Cardiac muscle cell (in vitro differentiated cells and primary cell): Measurements from ENCODE around the gene TDRD1. TPM values are rescaled to one million over a fixed set of nuclear protein-coding genes. Genes with fewer than 3 reads are reported as not detected.

Experiments
- DNase-seq, 2 donors: peaks; one replicate each; pipeline versions ENCODE4 v3.0.0 to v3.0.0-alpha.2; 2010 to 2017; ENCODE audit warnings: low read depth in 1 of 2, low spot score in 1 of 2
- H3K27ac ChIP-seq: fragments of 200-600 bp; sonication (generic); 2 replicates; pipeline ENCODE4 v1.5.1; 2016
- H3K27me3 ChIP-seq: fragments of 200-600 bp; sonication (generic); 2 replicates; pipeline ENCODE4 v1.6.0; 2016; ENCODE audit warnings: control low read depth
- H3K36me3 ChIP-seq: fragments of 200-600 bp; sonication (generic); 2 replicates; pipeline ENCODE4 v1.5.1; 2016; ENCODE audit warnings: control low read depth
- H3K4me1 ChIP-seq: fragments of 200-600 bp; sonication (generic); 2 replicates; pipeline ENCODE4 v1.8.1; 2017; ENCODE audit warnings: low read depth, mild to moderate bottlenecking, mixed run types
- H3K4me3 ChIP-seq: fragments of 200-600 bp; sonication (generic); 2 replicates; pipeline ENCODE4 v1.5.1; 2016; ENCODE audit warnings: mild to moderate bottlenecking
- H3K9me3 ChIP-seq: fragments of 200-600 bp; sonication (generic); 2 replicates; pipeline ENCODE4 v1.5.1; 2017; ENCODE audit warnings: low read depth, mild to moderate bottlenecking, control low read depth
- CTCF ChIP-seq: IDR thresholded peaks from 2 replicates; pipeline ENCODE4 v1.5.1; 2012; ENCODE audit warnings: low read depth, mild to moderate bottlenecking, low read length
- polyA plus RNA-seq: library from polyadenylated mRNA; unstranded; fragments of >200 nt; fragmentation: Nextera tagmentation; extraction: Ambion mirVana; gene quantifications from 2 replicates; pipeline ENCODE4 v1.2.1, GENCODE V29; 2016
- total RNA-seq: library from RNA; depleted of rRNA; stranded (reverse); fragments of >200 nt; gene quantifications from 2 replicates; pipeline ENCODE4 v1.2.3, GENCODE V29; 2016

The TDRD1 gene
- total and polyA plus RNA-seq, 2 experiments from 2014 or later = not detected

- TF ChIP-seq CTCF = no peak
- H3K27me3 ChIP-seq = no peaks in the 10 kb centered on the region
Observed at GRCh38 chr10:114278884-114279191, 99.7 kb downstream of the TDRD1 start.

GRCh38 chr10:114279289-114279688 is 100.1 kb downstream of the TDRD1 start:
- H3K9me3 ChIP-seq = no peaks in the 10 kb centered on the region
- H3K36me3 ChIP-seq = no peaks in the 10 kb centered on the region
- no peaks in the 10 kb centered on the region for H3K27me3 ChIP-seq
- no peak overlapping the region for H3K4me3 ChIP-seq
- no peak for TF ChIP-seq CTCF
- no peak for DNase-seq
- H3K27ac ChIP-seq = no peak overlapping the region
- no peaks in the 10 kb centered on the region for H3K4me1 ChIP-seq

More at GRCh38 chr10:114278884-114279191, 99.7 kb downstream of the TDRD1 start:
- H3K4me3 ChIP-seq = no peak overlapping the region
- no peaks in the 10 kb centered on the region for H3K36me3 ChIP-seq
- H3K9me3 ChIP-seq = no peaks in the 10 kb centered on the region
- H3K27ac ChIP-seq = no peak overlapping the region
- no peaks in the 10 kb centered on the region for H3K4me1 ChIP-seq
- DNase-seq = no peak

- Histone ChIP-seq H3K36me3 (no peaks in the 10 kb centered on the region), H3K9me3 (no peaks in the 10 kb centered on the region), H3K27me3 (no peaks in the 10 kb centered on the region), H3K27ac (no peak overlapping the region), H3K4me3 (no peak overlapping the region), H3K4me1 (no peaks in the 10 kb centered on the region)
- TF ChIP-seq CTCF = no peak
- DNase-seq = no peak
Observed at GRCh38 chr10:114279901-114280644, 100.9 kb downstream of the TDRD1 start.

GRCh38 chr10:114281006-114281405 is 101.9 kb downstream of the TDRD1 start:
- no peak for DNase-seq
- H3K27me3 ChIP-seq = no peaks in the 10 kb centered on the region
- no peaks in the 10 kb centered on the region for H3K4me1 ChIP-seq
- H3K27ac ChIP-seq = no peak overlapping the region
- no peak for TF ChIP-seq CTCF
- no peaks in the 10 kb centered on the region for H3K9me3 ChIP-seq
- H3K36me3 ChIP-seq = no peaks in the 10 kb centered on the region
- H3K4me3 ChIP-seq = no peak overlapping the region

- Histone ChIP-seq H3K9me3 (no peaks in the 10 kb centered on the region), H3K36me3 (no peaks in the 10 kb centered on the region), H3K27ac (no peak overlapping the region), H3K4me3 (no peak overlapping the region), H3K27me3 (no peaks in the 10 kb centered on the region), H3K4me1 (no peaks in the 10 kb centered on the region)
- no peak for DNase-seq
- no peak for TF ChIP-seq CTCF
Observed at GRCh38 chr10:114281461-114281860, 102.3 kb downstream of the TDRD1 start.

Other genes with a start within 250 kb of the TDRD1 start
- gene ADRB1, start 135.5 kb upstream of the TDRD1 start, total RNA-seq = 0.42 and 0.69 TPM in 2 replicates
- gene ADRB1, start 135.5 kb upstream of the TDRD1 start, polyA plus RNA-seq = 0.28 and 1.6 TPM in 2 replicates
- gene CCDC186, start 5.2 kb upstream of the TDRD1 start, total RNA-seq = 5.2 and 8.7 TPM in 2 replicates
- gene CCDC186, start 5.2 kb upstream of the TDRD1 start, polyA plus RNA-seq = 10.8 and 14.8 TPM in 2 replicates
- not detected in 2 replicates for gene VWA2, start 59.9 kb downstream of the TDRD1 start, total RNA-seq
- not detected in 2 replicates for gene VWA2, start 59.9 kb downstream of the TDRD1 start, polyA plus RNA-seq
- gene AFAP1L2, start 225.1 kb downstream of the TDRD1 start, total RNA-seq = 1.9 and 3.8 TPM in 2 replicates
- 0.75 and 2.6 TPM in 2 replicates for gene AFAP1L2, start 225.1 kb downstream of the TDRD1 start, polyA plus RNA-seq